Urinary bladder (tissue), 4 donors: ENCODE measurements around the gene TCAF1. TPM values are rescaled to one million over a fixed set of nuclear protein-coding genes. Genes with fewer than 3 reads are reported as not detected.
A peak's percentile ranks its signal among the peaks of the same experiment; 100 is the strongest.

Experiments
- DNase-seq: peaks from one replicate; pipeline ENCODE4 v3.0.0-alpha.2; 2015; ENCODE audit errors: extremely low spot score
- H3K27ac ChIP-seq: one replicate; pipeline ENCODE4 v1.5.1; 2013; ENCODE audit warnings: low read depth, mild to moderate bottlenecking, moderate library complexity
- H3K36me3 ChIP-seq: one replicate; pipeline ENCODE4 v1.6.1; 2013; ENCODE audit warnings: mild to moderate bottlenecking, moderate library complexity; ENCODE audit not compliant: insufficient read depth
- H3K4me1 ChIP-seq: one replicate; pipeline ENCODE4 v1.6.1; 2013; ENCODE audit warnings: mild to moderate bottlenecking, moderate library complexity; ENCODE audit not compliant: insufficient read depth
- H3K4me3 ChIP-seq: one replicate; pipeline ENCODE4 v1.5.1; 2013; ENCODE audit warnings: low read depth, low read length
- WGBS: extraction: QIAGEN DNeasy Blood & Tissue Kit; methylation state at CpG from one replicate; pipeline ENCODE4 v1.1.7; 2013; 5-methylcytosine and 5-hydroxymethylcytosine counted together
- polyA plus RNA-seq: library from polyadenylated mRNA; stranded (reverse); fragments of 200-250 nt; gene quantifications from one replicate; pipeline ENCODE4 v1.2.3, GENCODE V29; 2013
- total RNA-seq: library from RNA; depleted of rRNA; stranded (reverse); fragments of >200 nt; gene quantifications from one replicate; pipeline ENCODE4 v1.2.3, GENCODE V29; 2014
- donor health status: healthy with polysubstance abuse.
- donor health status: healthy.

TCAF1 gene
- total RNA-seq (67.0 TPM), polyA plus RNA-seq (27.3 TPM)

- H3K36me3 ChIP-seq: no peaks in the 10 kb centered on the region
- DNase-seq: peak; percentile 91
- H3K4me1 ChIP-seq: no peaks in the 10 kb centered on the region
- H3K27ac ChIP-seq: peak within 1 kb of the TSS; percentile 96
- WGBS: under 1% methylated on average over 50 of the region's 50 CpGs
- peak within 1 kb of the TSS; percentile 92 for H3K4me3 ChIP-seq
Observed at GRCh38 chr7:143901668-143902331, at the start of gene TCAF1. TCAF1 (minus strand) TSS chr7:143902176; CDS start chr7:143876608, 25,568 bp downstream.

GRCh38 chr7:143948733-143949132 lies 46.8 kb upstream of the TCAF1 start:
- no peaks in the 10 kb centered on the region for H3K36me3 ChIP-seq
- no peak overlapping the region for H3K4me3 ChIP-seq
- WGBS: 22% methylated on average over 2 of the region's 2 CpGs
- H3K4me1 ChIP-seq: no peaks in the 10 kb centered on the region
- H3K27ac ChIP-seq: no peak overlapping the region
- no peak for DNase-seq

DNA sequence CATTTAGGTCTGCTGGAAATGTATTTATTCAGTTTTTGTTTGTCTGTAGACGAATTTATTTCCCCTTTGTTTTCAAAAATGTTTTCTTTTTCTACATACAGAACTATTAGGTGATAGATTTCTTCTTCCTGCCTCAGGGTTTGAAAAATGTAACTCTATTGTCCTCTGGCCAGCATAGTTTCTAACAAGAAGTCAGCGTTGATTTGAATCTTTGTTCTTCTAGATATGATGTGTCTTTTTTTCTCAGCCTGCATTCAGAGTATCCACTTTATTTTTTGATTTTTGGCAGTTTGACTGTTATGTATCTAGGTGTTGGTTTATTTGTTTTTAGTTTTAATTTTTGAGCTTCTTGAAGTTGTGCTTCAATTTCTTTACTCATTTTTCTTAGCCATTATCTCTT lies 45.1 kb upstream of the TCAF1 start:
- no peak for DNase-seq
- no peaks in the 10 kb centered on the region for H3K36me3 ChIP-seq
- H3K27ac ChIP-seq: no peak overlapping the region
- H3K4me3 ChIP-seq: no peak overlapping the region
- no peaks in the 10 kb centered on the region for H3K4me1 ChIP-seq
- 84% methylated on average over 2 of the region's 2 CpGs for WGBS

- 81% methylated on average over 4 of the region's 4 CpGs for WGBS
- Histone ChIP-seq H3K4me1 (no peaks in the 10 kb centered on the region), H3K4me3 (no peak overlapping the region), H3K27ac (no peak overlapping the region), H3K36me3 (no peaks in the 10 kb centered on the region)
- DNase-seq: no peak
Observed at GRCh38 chr7:143945423-143945822, 43.4 kb upstream of the TCAF1 start.

GRCh38 chr7:143938379-143939243 lies 36.6 kb upstream of the TCAF1 start:
- Histone ChIP-seq H3K4me1 (no peaks in the 10 kb centered on the region), H3K4me3 (no peak overlapping the region), H3K27ac (no peak overlapping the region), H3K36me3 (no peaks in the 10 kb centered on the region)
- WGBS: 70% methylated on average over 5 of the region's 5 CpGs
- DNase-seq: no peak

GRCh38 chr7:143936087-143937009 lies 34.4 kb upstream of the TCAF1 start:
- 58% methylated on average over 4 of the region's 4 CpGs for WGBS
- Histone ChIP-seq H3K36me3 (no peaks in the 10 kb centered on the region), H3K4me3 (no peak overlapping the region), H3K27ac (no peak overlapping the region), H3K4me1 (no peaks in the 10 kb centered on the region)
- no peak for DNase-seq

DNA sequence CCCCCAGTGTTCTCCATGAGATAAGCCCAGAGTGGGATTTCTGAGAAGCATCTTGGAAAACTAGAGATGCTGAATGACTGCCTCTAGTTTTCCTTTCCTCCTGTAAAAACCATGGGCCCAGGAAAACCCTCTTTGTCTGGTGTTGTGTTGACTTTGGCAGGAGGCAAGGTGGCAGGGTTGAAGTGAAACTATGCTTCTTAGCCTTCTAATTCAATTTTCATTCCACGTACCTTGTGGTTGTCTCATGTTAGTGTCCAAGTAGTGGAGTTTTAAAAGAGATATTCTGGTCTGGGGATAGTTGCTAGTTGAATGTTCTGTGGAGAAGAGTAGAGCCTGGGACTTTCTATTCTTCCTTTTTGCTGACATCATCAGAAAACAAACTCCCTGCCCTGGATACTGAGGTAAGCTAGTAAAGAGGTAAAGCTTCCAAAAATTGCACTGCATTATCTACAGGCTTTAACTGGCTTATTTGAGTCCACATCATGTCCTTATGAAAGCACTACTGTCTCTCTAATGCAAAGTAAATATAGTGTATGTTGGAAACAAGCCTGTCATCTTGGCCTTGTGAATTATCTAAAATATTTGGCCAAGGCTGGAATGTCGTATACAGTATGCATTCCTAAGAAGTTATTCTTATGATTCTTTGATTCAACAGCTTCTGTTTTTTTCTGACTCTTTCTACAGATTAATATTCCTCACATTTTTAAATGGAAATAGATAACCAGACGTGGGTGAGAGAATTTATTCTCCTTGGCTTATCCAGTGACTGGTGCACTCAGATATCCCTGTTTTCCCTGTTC lies 32.8 kb upstream of the TCAF1 start, which contains the start of gene OR2F2:
TSS of gene OR2F2 (plus strand) at position 708 of the 800 bp plus-strand sequence. CDS start at position 708, 0 bp downstream.
- DNase-seq: no peak
- Histone ChIP-seq H3K4me3 (no peak within 1 kb of the TSS), H3K27ac (no peak within 1 kb of the TSS), H3K4me1 (no peaks in the 10 kb centered on the region), H3K36me3 (no peaks in the 10 kb centered on the region)
- 45% methylated on average over 3 of the region's 3 CpGs for WGBS

DNA sequence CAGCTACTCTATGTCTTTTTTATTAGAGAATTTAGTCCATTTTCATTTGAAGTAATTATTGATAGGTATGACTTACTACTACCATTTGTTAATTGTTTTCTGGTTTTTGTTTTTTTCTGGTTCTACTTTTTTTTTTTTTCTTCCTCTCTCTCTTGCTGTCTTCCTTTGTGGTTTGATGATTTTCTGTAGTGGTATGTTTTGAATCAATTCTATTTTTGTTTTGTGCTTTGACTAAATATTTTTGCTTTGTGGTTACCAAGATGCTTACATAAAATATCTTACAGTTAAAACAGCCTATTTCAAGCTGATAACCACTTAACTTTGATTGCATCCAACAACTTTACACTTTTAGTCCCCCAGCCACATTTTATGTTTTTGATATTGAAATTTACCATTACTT lies 29.8 kb upstream of the TCAF1 start:
- no peak overlapping the region for H3K27ac ChIP-seq

DNA sequence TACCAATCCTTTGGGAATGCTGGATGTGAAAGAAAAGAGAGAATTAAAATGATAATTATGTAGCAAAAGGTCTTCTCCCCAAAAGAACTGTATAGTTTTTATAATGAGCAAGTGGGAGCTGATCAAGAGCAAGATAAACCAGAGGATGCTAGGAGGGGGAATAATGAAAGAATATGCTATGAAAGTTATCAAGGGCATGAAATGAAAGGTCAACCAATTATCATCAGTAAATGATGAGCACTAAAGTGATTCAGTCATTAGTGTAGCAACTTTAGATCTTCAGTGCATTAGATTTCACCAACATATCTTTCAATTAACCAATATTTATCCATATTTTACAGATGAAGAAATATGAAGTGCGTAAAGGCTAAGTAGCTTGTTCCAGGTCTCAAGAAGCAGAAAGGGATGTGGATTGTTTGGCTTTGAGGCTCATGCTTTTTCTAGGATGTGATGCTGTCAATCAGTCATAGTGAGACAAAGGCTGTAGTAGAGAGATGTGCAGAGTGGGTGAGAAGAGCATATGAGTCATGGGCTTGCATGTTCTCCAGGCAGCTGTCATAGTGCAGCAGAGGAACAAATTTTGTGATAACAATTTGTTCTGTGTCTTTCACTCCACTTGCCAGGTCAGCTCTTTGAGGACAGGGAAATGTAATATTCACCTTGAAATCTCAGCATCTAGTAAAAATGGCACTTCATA lies 27.4 kb upstream of the TCAF1 start:
- Histone ChIP-seq H3K4me1 (no peaks in the 10 kb centered on the region), H3K4me3 (no peak overlapping the region), H3K36me3 (no peaks in the 10 kb centered on the region), H3K27ac (no peak overlapping the region)
- DNase-seq: no peak
- WGBS: 97% methylated on average over 1 of the region's 1 CpG

More for the DNA sequence above, 29.8 kb upstream of the TCAF1 start:
- no peak for DNase-seq
- no peaks in the 10 kb centered on the region for H3K36me3 ChIP-seq
- H3K4me1 ChIP-seq: no peaks in the 10 kb centered on the region
- H3K4me3 ChIP-seq: no peak overlapping the region

DNA sequence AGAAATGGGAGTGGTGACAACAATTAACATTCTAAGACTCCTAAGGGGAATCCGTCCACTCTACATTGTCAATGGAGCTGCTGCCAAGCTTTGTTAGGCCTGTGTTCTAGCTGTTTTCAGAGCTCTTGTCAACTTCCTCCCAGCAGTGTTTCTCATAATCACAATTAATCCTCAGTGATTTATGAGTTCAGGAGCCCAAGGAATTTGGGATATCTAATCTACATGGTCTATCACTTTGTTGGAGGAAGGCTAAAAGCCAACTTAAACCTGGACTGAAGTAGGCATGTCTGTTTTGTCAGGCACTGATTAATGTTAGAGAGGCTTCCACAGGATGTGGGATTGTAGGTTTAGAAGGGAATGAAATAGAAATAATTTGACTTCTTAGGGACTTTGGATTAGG lies 22.9 kb upstream of the TCAF1 start:
- H3K4me1 ChIP-seq: no peaks in the 10 kb centered on the region
- no peak overlapping the region for H3K4me3 ChIP-seq
- H3K36me3 ChIP-seq: no peaks in the 10 kb centered on the region
- no peak overlapping the region for H3K27ac ChIP-seq
- 66% methylated on average over 1 of the region's 1 CpG for WGBS
- DNase-seq: no peak

- no peaks in the 10 kb centered on the region for H3K4me1 ChIP-seq
- no peak overlapping the region for H3K4me3 ChIP-seq
- H3K27ac ChIP-seq: no peak overlapping the region
- H3K36me3 ChIP-seq: no peaks in the 10 kb centered on the region
- DNase-seq: no peak
- 49% methylated on average over 7 of the region's 7 CpGs for WGBS
Observed at GRCh38 chr7:143914938-143915652, 13.1 kb upstream of the TCAF1 start.
